ENCODE measurements around the gene JMJD8. TPM values are rescaled to one million over a fixed set of nuclear protein-coding genes. Genes with fewer than 3 reads are reported as not detected.

JMJD8 gene
- total RNA-seq, 3 donors from 2014 or later = 77.0 to 90.4 (median 88.7) TPM

GRCh38 chr16:680967-681745 is 3.0 kb downstream of the JMJD8 start:
- Mint-ChIP-seq H3K4me1 (ENCODE audit: low read depth) (peaks cover 20% of the 10 kb centered on the region), H3K4me3 (peak overlapping the region; percentile 83), H3K9me3 (no peaks in the 10 kb centered on the region), H3K27me3 (ENCODE audit: low read depth) (peaks cover 5% of the 10 kb centered on the region), H3K36me3 (ENCODE audit: insufficient read depth) (peaks cover 11% of the 10 kb centered on the region)
- no peak for ATAC-seq
- DNase-seq = no peak

GRCh38 chr16:680625-680945 is 3.5 kb downstream of the JMJD8 start:
- no peaks in the 10 kb centered on the region for H3K9me3 Mint-ChIP-seq
- DNase-seq = no peak
- peak; percentile 1 to 5 for ATAC-seq
- H3K4me1 Mint-ChIP-seq (ENCODE audit: low read depth) = peaks cover 20% of the 10 kb centered on the region
- peaks cover 11% of the 10 kb centered on the region for H3K36me3 Mint-ChIP-seq (ENCODE audit: insufficient read depth)
- H3K4me3 Mint-ChIP-seq = peak overlapping the region; percentile 83
- H3K27me3 Mint-ChIP-seq (ENCODE audit: low read depth) = peaks cover 5% of the 10 kb centered on the region

- H3K36me3 Mint-ChIP-seq (ENCODE audit: insufficient read depth) = peaks cover 11% of the 10 kb centered on the region
- peaks cover 23% of the 10 kb centered on the region for H3K4me1 Mint-ChIP-seq (ENCODE audit: low read depth)
- ATAC-seq (peak; percentile 59 to 61), DNase-seq (peak; percentile 90)
- peaks cover 7% of the 10 kb centered on the region for H3K27me3 Mint-ChIP-seq (ENCODE audit: low read depth)
- H3K4me3 Mint-ChIP-seq = peak within 1 kb of the TSS; percentile 83
- no peaks in the 10 kb centered on the region for H3K9me3 Mint-ChIP-seq
Observed at GRCh38 chr16:679814-680624, 4.1 kb downstream of the JMJD8 start, which contains the start of gene STUB1. TSS of gene STUB1 (plus strand) at chr16:680410. CDS start at chr16:680526, 116 bp downstream.

GRCh38 chr16:678858-679813 is 5.0 kb downstream of the JMJD8 start:
- H3K36me3 Mint-ChIP-seq (ENCODE audit: insufficient read depth) = peaks cover 11% of the 10 kb centered on the region
- H3K4me3 Mint-ChIP-seq = peak overlapping the region; percentile 73
- no peaks in the 10 kb centered on the region for H3K9me3 Mint-ChIP-seq
- DNase-seq (peak; percentile 40), ATAC-seq (peak; percentile 12 to 19)
- H3K27me3 Mint-ChIP-seq (ENCODE audit: low read depth) = peaks cover 11% of the 10 kb centered on the region
- H3K4me1 Mint-ChIP-seq (ENCODE audit: low read depth) = peaks cover 23% of the 10 kb centered on the region

- DNase-seq (no peak), ATAC-seq (no peak)
- Mint-ChIP-seq H3K4me3 (no peak overlapping the region), H3K4me1 (ENCODE audit: low read depth) (peaks cover 23% of the 10 kb centered on the region), H3K36me3 (ENCODE audit: insufficient read depth) (peaks cover 11% of the 10 kb centered on the region), H3K9me3 (no peaks in the 10 kb centered on the region), H3K27me3 (ENCODE audit: low read depth) (peaks cover 11% of the 10 kb centered on the region)
Observed at GRCh38 chr16:678209-678857, 5.8 kb downstream of the JMJD8 start.

GRCh38 chr16:677316-678190 is 6.6 kb downstream of the JMJD8 start:
- no peak for DNase-seq
- no peaks in the 10 kb centered on the region for H3K9me3 Mint-ChIP-seq
- H3K36me3 Mint-ChIP-seq (ENCODE audit: insufficient read depth) = peaks cover 12% of the 10 kb centered on the region
- H3K27me3 Mint-ChIP-seq (ENCODE audit: low read depth) = peaks cover 11% of the 10 kb centered on the region
- H3K4me3 Mint-ChIP-seq = no peak overlapping the region
- peaks cover 22% of the 10 kb centered on the region for H3K4me1 Mint-ChIP-seq (ENCODE audit: low read depth)
- ATAC-seq = no peak

GRCh38 chr16:676913-677312 is 7.2 kb downstream of the JMJD8 start:
- no peaks in the 10 kb centered on the region for H3K9me3 Mint-ChIP-seq
- no peak for DNase-seq
- no peak overlapping the region for H3K4me3 Mint-ChIP-seq
- H3K4me1 Mint-ChIP-seq (ENCODE audit: low read depth) = peaks cover 18% of the 10 kb centered on the region
- peaks cover 11% of the 10 kb centered on the region for H3K27me3 Mint-ChIP-seq (ENCODE audit: low read depth)
- no peak for ATAC-seq
- H3K36me3 Mint-ChIP-seq (ENCODE audit: insufficient read depth) = peaks cover 8% of the 10 kb centered on the region

- H3K4me3 Mint-ChIP-seq = no peak overlapping the region
- DNase-seq (no peak), ATAC-seq (no peak)
- H3K27me3 Mint-ChIP-seq (ENCODE audit: low read depth) = peaks cover 11% of the 10 kb centered on the region
- no peaks in the 10 kb centered on the region for H3K9me3 Mint-ChIP-seq
- peaks cover 6% of the 10 kb centered on the region for H3K36me3 Mint-ChIP-seq (ENCODE audit: insufficient read depth)
- H3K4me1 Mint-ChIP-seq (ENCODE audit: low read depth) = peaks cover 15% of the 10 kb centered on the region
Observed at GRCh38 chr16:676565-676902, 7.6 kb downstream of the JMJD8 start.

- Mint-ChIP-seq H3K27me3 (ENCODE audit: low read depth) (peaks cover 11% of the 10 kb centered on the region), H3K4me1 (ENCODE audit: low read depth) (peaks cover 10% of the 10 kb centered on the region), H3K4me3 (no peak overlapping the region), H3K9me3 (no peaks in the 10 kb centered on the region), H3K36me3 (ENCODE audit: insufficient read depth) (peaks cover 5% of the 10 kb centered on the region)
- no peak for ATAC-seq
- no peak for DNase-seq
Observed at GRCh38 chr16:675884-676564, 8.1 kb downstream of the JMJD8 start.

GRCh38 chr16:674968-675883 is 8.9 kb downstream of the JMJD8 start, which contains the start of gene RHBDL1:
TSS of gene RHBDL1 (plus strand) at chr16:675671. CDS start at chr16:675791, 120 bp downstream.
- Mint-ChIP-seq H3K9me3 (no peaks in the 10 kb centered on the region), H3K4me3 (peak within 1 kb of the TSS; percentile 16), H3K4me1 (ENCODE audit: low read depth) (peaks cover 8% of the 10 kb centered on the region), H3K36me3 (ENCODE audit: insufficient read depth) (peaks cover 3% of the 10 kb centered on the region), H3K27me3 (ENCODE audit: low read depth) (peaks cover 11% of the 10 kb centered on the region)
- DNase-seq (no peak), ATAC-seq (no peak)

- peaks cover 6% of the 10 kb centered on the region for H3K36me3 Mint-ChIP-seq (ENCODE audit: insufficient read depth)
- no peaks in the 10 kb centered on the region for H3K9me3 Mint-ChIP-seq
- no peak for DNase-seq
- peaks cover 11% of the 10 kb centered on the region for H3K27me3 Mint-ChIP-seq (ENCODE audit: low read depth)
- no peak overlapping the region for H3K4me3 Mint-ChIP-seq
- ATAC-seq = no peak
- peaks cover 6% of the 10 kb centered on the region for H3K4me1 Mint-ChIP-seq (ENCODE audit: low read depth)
Observed at GRCh38 chr16:674214-674881, 9.8 kb downstream of the JMJD8 start.
